Gastroesophageal sphincter (tissue), 3 donors: ENCODE data around the gene GATAD2A.

Experiments
- EP300 ChIP-seq: sonication (generic); formaldehyde crosslinking; IDR thresholded peaks from one replicate; pipeline ENCODE4 v1.6.1; 2017; ENCODE audit warnings: antibody characterized with exemption, mild to moderate bottlenecking
- POLR2A ChIP-seq, 2 donors: fragments of 450-650 bp; IDR thresholded peaks; one replicate each; pipeline ENCODE4 v1.6.1; 2017; ENCODE audit warnings: antibody characterized with exemption in 2 of 2, mild to moderate bottlenecking in 2 of 2, moderate library complexity in 1 of 2
- POLR2AphosphoS5 ChIP-seq: sonication (generic); formaldehyde crosslinking; IDR thresholded peaks from one replicate; pipeline ENCODE4 v1.6.1; 2017; ENCODE audit warnings: antibody characterized with exemption
- TF ChIP-seq, protein P1 (sequence below), 4 experiments: fragments of 200-600 bp in 2 of 4; fragments of 450-650 bp in 2 of 4; sonication (generic) in 1 of 4; IDR thresholded peaks; one replicate each; pipeline ENCODE4 v1.5.1; 2017 to 2019; ENCODE audit warnings: antibody characterized with exemption in 4 of 4, mild to moderate bottlenecking in 2 of 4, moderate library complexity in 2 of 4

- TF ChIP-seq, protein P1, sequence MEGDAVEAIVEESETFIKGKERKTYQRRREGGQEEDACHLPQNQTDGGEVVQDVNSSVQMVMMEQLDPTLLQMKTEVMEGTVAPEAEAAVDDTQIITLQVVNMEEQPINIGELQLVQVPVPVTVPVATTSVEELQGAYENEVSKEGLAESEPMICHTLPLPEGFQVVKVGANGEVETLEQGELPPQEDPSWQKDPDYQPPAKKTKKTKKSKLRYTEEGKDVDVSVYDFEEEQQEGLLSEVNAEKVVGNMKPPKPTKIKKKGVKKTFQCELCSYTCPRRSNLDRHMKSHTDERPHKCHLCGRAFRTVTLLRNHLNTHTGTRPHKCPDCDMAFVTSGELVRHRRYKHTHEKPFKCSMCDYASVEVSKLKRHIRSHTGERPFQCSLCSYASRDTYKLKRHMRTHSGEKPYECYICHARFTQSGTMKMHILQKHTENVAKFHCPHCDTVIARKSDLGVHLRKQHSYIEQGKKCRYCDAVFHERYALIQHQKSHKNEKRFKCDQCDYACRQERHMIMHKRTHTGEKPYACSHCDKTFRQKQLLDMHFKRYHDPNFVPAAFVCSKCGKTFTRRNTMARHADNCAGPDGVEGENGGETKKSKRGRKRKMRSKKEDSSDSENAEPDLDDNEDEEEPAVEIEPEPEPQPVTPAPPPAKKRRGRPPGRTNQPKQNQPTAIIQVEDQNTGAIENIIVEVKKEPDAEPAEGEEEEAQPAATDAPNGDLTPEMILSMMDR (IDR thresholded peaks at IDR 0.05), result no peak
- no peak for TF ChIP-seq POLR2AphosphoS5
- TF ChIP-seq POLR2A (IDR thresholded peaks at IDR 0.05), result no peak
- no peak for TF ChIP-seq EP300
These were observed 137.0 kb downstream of the GATAD2A start for GRCh38 chr19:19542507-19542906.
